Gastrocnemius medialis (tissue), 4 donors: Measurements from ENCODE around the gene IL1A. TPM values are rescaled to one million over a fixed set of nuclear protein-coding genes. Genes with fewer than 3 reads are reported as not detected.

Experiments
- ATAC-seq, 2 donors: fragments of 150-250 bp; one replicate each; pipeline ENCODE4 v1.9.1; 2016
- DNase-seq, 2 donors: peaks; one replicate each; pipeline ENCODE4 v3.0.0-alpha.2; 2019
- H3K27ac ChIP-seq, 4 donors: fragments of 200-600 bp; sonication (generic); 1 replicate in 1 of 4; 2 replicates in 3 of 4; pipeline ENCODE4 v1.5.1; 2016 to 2018; ENCODE audit warnings: mild to moderate bottlenecking in 2 of 4, moderate library complexity in 1 of 4
- H3K27me3 ChIP-seq, 3 donors: fragments of 200-600 bp; sonication (generic) in 2 of 3; 1 replicate in 1 of 3; 2 replicates in 2 of 3; pipeline versions ENCODE4 v1.5.1 to v1.6.0; 2016 to 2019; ENCODE audit warnings: mild to moderate bottlenecking in 1 of 3, moderate library complexity in 1 of 3
- H3K36me3 ChIP-seq, 2 donors: fragments of 200-600 bp; sonication (generic) in 1 of 2; one replicate each; pipeline ENCODE4 v1.5.1; 2017 to 2018
- H3K4me1 ChIP-seq, 2 donors: fragments of 200-600 bp; sonication (generic) in 1 of 2; one replicate each; pipeline ENCODE4 v1.5.1; 2016 to 2017; ENCODE audit warnings: mild to moderate bottlenecking in 2 of 2
- H3K4me3 ChIP-seq, 4 donors: fragments of 200-600 bp; sonication (generic) in 3 of 4; 1 replicate in 1 of 4; 2 replicates in 3 of 4; pipeline ENCODE4 v1.5.1; 2016 to 2019; ENCODE audit warnings: mild to moderate bottlenecking in 2 of 4
- H3K9me3 ChIP-seq, 3 donors: fragments of 200-600 bp; sonication (generic) in 2 of 3; 1 replicate in 1 of 3; 2 replicates in 2 of 3; pipeline ENCODE4 v1.5.1; 2016 to 2019
- POLR2A ChIP-seq, 2 donors: fragments of 450-650 bp; IDR thresholded peaks; one replicate each; pipeline ENCODE4 v1.6.1; 2017; ENCODE audit warnings: antibody characterized with exemption in 2 of 2, mild to moderate bottlenecking in 2 of 2, moderate library complexity in 2 of 2
- in situ Hi-C, 4 donors: fragments of 200-750 bp; cut with MboI; loops; one replicate each; pipeline versions ENCODE4 v1.15.0 to v1.8.0; 2017; ENCODE audit warnings: low sequenced_read_pairs in 4 of 4
- intact Hi-C: fragments of 100-400 bp; cut with DNase I; formaldehyde crosslinking; loops from one replicate; pipeline ENCODE4 v1.15.1; 2023; ENCODE audit warnings: low total_unique reads
- total RNA-seq, 4 donors: library from RNA; depleted of rRNA; stranded (reverse); fragments of >200 nt; gene quantifications; one replicate each; pipeline versions ENCODE4 v1.1.0 to v1.2.3, GENCODE V29; 2016
- TF ChIP-seq, protein P1 (sequence below), 5 experiments: fragments of 450-650 bp in 3 of 5; fragments of 200-600 bp in 2 of 5; sonication (generic) in 2 of 5; IDR thresholded peaks in 4 of 5; conservative IDR thresholded peaks in 1 of 5; 1 replicate in 4 of 5; 2 replicates in 1 of 5; pipeline ENCODE4 v1.5.1; 2016 to 2019; ENCODE audit warnings: antibody characterized with exemption in 5 of 5, mild to moderate bottlenecking in 3 of 5, moderate library complexity in 3 of 5

Gene IL1A
- total RNA-seq, 4 donors from 2014 or later, result not detected

DNA sequence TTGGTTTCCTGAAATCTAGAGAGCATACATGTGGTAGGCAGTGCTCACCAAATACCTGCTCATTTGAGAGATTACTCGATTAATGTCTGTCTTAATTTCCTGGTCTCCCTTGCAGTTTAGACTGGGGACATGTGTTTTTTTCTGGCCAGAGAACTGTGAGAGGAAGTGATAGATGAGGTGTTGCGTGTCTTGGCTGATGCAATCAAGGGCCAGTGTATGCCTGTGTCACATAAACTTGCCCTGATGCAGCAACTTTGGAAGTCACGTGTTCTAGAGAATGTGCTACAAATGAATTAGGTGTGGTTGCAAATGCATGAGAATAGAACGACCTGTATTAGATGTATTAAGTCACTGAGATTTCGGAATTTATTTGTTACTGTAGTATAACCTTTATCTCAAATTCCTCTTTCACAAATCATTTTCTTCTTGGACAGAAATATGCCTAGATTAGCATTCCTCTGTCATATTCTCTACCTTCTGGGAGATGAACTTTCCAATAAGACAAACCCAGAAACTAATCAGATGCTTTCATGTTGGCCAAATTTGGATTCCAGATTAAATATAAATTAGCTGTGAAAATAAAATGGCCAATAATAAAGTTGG lies 9.9 kb upstream of the IL1A start:
- Histone ChIP-seq H3K9me3 (no peaks in the 10 kb centered on the region), H3K27ac (no peak overlapping the region)

DNA sequence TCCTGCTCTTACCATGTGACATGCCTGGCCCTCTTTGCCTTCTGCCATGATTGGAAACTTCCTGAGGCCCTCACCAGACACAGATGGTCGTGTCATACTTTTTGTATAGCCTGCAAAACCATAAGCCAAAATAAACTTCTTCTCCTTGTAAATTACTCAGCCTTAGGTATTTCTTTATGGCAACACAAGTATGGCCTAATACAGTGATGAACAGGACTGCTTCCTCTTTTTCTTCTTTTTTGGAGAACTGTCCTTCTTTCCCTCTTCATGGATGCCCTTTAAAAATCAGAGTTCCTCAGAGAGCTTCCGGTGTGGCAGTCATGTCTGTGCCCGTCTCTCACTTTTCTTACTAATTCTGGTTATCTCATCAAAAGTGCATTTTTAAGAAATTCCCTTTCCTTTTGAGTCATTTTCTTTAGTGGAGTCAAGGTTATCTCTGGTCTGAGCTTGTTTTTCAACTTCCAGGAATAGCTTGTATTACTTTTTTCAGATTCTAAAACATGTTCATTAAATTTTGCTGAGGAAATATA lies 9.2 kb upstream of the IL1A start:
- Histone ChIP-seq H3K4me1 (no peaks in the 10 kb centered on the region), H3K27me3 (no peaks in the 10 kb centered on the region), H3K27ac (no peak overlapping the region), H3K9me3 (no peaks in the 10 kb centered on the region), H3K4me3 (no peak overlapping the region), H3K36me3 (no peaks in the 10 kb centered on the region)
- intact Hi-C loops, result no loop called here
- no peak for TF ChIP-seq POLR2A (IDR thresholded peaks at IDR 0.05)
- TF ChIP-seq, protein P1, sequence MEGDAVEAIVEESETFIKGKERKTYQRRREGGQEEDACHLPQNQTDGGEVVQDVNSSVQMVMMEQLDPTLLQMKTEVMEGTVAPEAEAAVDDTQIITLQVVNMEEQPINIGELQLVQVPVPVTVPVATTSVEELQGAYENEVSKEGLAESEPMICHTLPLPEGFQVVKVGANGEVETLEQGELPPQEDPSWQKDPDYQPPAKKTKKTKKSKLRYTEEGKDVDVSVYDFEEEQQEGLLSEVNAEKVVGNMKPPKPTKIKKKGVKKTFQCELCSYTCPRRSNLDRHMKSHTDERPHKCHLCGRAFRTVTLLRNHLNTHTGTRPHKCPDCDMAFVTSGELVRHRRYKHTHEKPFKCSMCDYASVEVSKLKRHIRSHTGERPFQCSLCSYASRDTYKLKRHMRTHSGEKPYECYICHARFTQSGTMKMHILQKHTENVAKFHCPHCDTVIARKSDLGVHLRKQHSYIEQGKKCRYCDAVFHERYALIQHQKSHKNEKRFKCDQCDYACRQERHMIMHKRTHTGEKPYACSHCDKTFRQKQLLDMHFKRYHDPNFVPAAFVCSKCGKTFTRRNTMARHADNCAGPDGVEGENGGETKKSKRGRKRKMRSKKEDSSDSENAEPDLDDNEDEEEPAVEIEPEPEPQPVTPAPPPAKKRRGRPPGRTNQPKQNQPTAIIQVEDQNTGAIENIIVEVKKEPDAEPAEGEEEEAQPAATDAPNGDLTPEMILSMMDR (IDR thresholded peaks at IDR 0.05 in 4 of 5, conservative IDR thresholded peaks at IDR 0.05 in 1 of 5), result no peak
- DNase-seq (no peak), ATAC-seq (no peak)
- in situ Hi-C loops, result no loop called here

More for the DNA sequence above, 9.9 kb upstream of the IL1A start:
- DNase-seq, result peak in 1 of 2 donors; percentile 18
- H3K4me1 ChIP-seq, result no peaks in the 10 kb centered on the region
- H3K36me3 ChIP-seq, result no peaks in the 10 kb centered on the region
- TF ChIP-seq, protein P1 (IDR thresholded peaks at IDR 0.05 in 4 of 5, conservative IDR thresholded peaks at IDR 0.05 in 1 of 5), result no peak
- TF ChIP-seq POLR2A (IDR thresholded peaks at IDR 0.05), result no peak
- in situ Hi-C loops (no loop called here), intact Hi-C loops (no loop called here)
- no peaks in the 10 kb centered on the region for H3K27me3 ChIP-seq
- no peak for ATAC-seq
- no peak overlapping the region for H3K4me3 ChIP-seq

DNA sequence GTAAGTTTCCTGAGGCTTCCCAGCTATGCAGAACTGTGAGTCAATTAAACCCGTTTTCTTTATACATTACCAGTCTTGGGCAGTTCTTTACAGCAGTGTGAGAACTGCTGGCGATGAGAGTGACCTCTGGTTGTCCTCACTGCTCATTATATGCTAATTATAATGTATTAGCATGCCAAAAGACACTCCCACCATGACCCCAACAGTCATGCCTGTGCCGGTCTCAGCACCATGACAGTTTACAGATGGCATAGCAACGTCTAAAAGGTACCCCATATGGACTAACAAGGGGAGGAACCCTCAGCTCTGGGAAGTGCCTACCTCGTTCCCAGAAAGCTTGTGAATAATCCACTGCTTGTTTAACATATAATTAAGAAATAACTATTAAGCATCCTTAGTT lies 8.1 kb upstream of the IL1A start:
- TF ChIP-seq POLR2A (IDR thresholded peaks at IDR 0.05), result no peak
- TF ChIP-seq, protein P1 (IDR thresholded peaks at IDR 0.05 in 4 of 5, conservative IDR thresholded peaks at IDR 0.05 in 1 of 5), result no peak

DNA sequence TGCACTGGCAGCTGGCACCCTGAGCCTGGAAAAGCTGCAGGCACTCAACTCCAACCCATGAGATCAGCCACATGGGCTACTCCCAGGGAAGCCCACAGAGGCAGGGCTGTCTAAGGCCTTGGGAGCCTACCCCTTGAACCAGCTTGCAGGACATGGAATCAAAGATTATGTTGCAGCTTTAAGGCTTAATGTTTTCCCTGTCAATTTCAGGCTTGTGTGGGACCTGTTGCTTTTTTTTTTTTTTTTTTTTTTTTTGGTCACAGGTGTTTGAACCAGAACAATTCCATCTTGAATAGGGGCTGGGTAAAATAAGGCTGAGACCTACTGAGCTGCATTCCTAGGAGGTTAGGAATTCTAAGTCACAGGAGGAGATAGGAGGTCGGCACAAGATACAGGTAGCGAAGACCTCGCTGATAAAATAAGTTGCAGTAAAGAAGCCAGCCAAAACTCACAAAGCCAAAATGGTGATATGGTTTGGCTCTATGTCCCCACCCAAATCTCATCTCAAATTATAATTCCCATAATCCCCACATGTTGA lies 7.5 kb upstream of the IL1A start:
- TF ChIP-seq, protein P1 (IDR thresholded peaks at IDR 0.05 in 4 of 5, conservative IDR thresholded peaks at IDR 0.05 in 1 of 5), result no peak
- TF ChIP-seq POLR2A (IDR thresholded peaks at IDR 0.05), result no peak
- DNase-seq (no peak), ATAC-seq (no peak)
- Histone ChIP-seq H3K27ac (no peak overlapping the region), H3K4me1 (no peaks in the 10 kb centered on the region), H3K36me3 (no peaks in the 10 kb centered on the region), H3K27me3 (no peaks in the 10 kb centered on the region), H3K9me3 (no peaks in the 10 kb centered on the region), H3K4me3 (no peak overlapping the region)
- intact Hi-C loops (no loop called here), in situ Hi-C loops (no loop called here)

More for the DNA sequence above, 8.1 kb upstream of the IL1A start:
- DNase-seq (no peak), ATAC-seq (no peak)
- no peak overlapping the region for H3K4me3 ChIP-seq
- no peaks in the 10 kb centered on the region for H3K4me1 ChIP-seq
- no peak overlapping the region for H3K27ac ChIP-seq
- no peaks in the 10 kb centered on the region for H3K27me3 ChIP-seq
- no peaks in the 10 kb centered on the region for H3K9me3 ChIP-seq
- intact Hi-C loops, result no loop called here
- in situ Hi-C loops, result no loop called here
- no peaks in the 10 kb centered on the region for H3K36me3 ChIP-seq
